AG04450 (cell line): ENCODE measurements around the gene TNS2. TPM values are rescaled to one million over a fixed set of nuclear protein-coding genes. Genes with fewer than 3 reads are reported as not detected.
"Not testable (repeated sequence)": the region's sequence is repeated elsewhere in the genome, so short reads cannot be mapped to it uniquely, and the experiment has no call there.

ENCODE experiments used
- CTCF ChIA-PET: fragments of 300-600, 350-600 bp; formaldehyde crosslinking; extraction: SDS; loops from one replicate; lab custom pipeline; 2022; ENCODE audit warnings: antibody characterized with exemption, inconsistent platforms; lab: Charles Lee
- POLR2A ChIA-PET: fragments of 350-600 bp; formaldehyde crosslinking; extraction: SDS; loops from one replicate; lab custom pipeline; 2021; ENCODE audit warnings: antibody characterized with exemption, inconsistent platforms; lab: Yijun Ruan, JAX
- DNase-seq: peaks from one replicate; pipeline ENCODE4 v3.0.0-alpha.2; 2011; ENCODE audit warnings: low read depth, low spot score
- H3K27ac ChIP-seq: one replicate; pipeline ENCODE4 v1.5.1; 2012; ENCODE audit warnings: low read depth, low read length, control low read depth
- H3K27me3 ChIP-seq: one replicate; pipeline ENCODE4 v1.6.0; 2012; ENCODE audit warnings: low read length; ENCODE audit not compliant: control insufficient read depth, insufficient read depth
- H3K4me3 ChIP-seq: 2 replicates; pipeline ENCODE4 v1.5.1; 2011; ENCODE audit warnings: mild to moderate bottlenecking, low read depth, low read length, control low read depth
- H3K9me3 ChIP-seq: 2 replicates; pipeline ENCODE4 v1.5.1; 2012; ENCODE audit warnings: low read length; ENCODE audit not compliant: control insufficient read depth, insufficient read depth
- polyA plus RNA-seq: library from polyadenylated mRNA; depleted of rRNA; stranded (reverse); fragments of >200 nt; gene quantifications from 2 replicates; pipeline ENCODE4 v1.2.3, GENCODE V29; 2011
- TF ChIP-seq, protein P1 (sequence below): IDR thresholded peaks from 2 replicates; pipeline ENCODE4 v1.5.1; 2011; ENCODE audit warnings: low read depth, low read length, control low read depth, inconsistent platforms

The TNS2 gene
- polyA plus RNA-seq, 1 experiment, result 23.1 TPM

GRCh38 chr12:53011889-53012288 is 38.0 kb upstream of the TNS2 start:
- TF ChIP-seq, protein P1, sequence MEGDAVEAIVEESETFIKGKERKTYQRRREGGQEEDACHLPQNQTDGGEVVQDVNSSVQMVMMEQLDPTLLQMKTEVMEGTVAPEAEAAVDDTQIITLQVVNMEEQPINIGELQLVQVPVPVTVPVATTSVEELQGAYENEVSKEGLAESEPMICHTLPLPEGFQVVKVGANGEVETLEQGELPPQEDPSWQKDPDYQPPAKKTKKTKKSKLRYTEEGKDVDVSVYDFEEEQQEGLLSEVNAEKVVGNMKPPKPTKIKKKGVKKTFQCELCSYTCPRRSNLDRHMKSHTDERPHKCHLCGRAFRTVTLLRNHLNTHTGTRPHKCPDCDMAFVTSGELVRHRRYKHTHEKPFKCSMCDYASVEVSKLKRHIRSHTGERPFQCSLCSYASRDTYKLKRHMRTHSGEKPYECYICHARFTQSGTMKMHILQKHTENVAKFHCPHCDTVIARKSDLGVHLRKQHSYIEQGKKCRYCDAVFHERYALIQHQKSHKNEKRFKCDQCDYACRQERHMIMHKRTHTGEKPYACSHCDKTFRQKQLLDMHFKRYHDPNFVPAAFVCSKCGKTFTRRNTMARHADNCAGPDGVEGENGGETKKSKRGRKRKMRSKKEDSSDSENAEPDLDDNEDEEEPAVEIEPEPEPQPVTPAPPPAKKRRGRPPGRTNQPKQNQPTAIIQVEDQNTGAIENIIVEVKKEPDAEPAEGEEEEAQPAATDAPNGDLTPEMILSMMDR, result no peak
- ChIA-PET CTCF (interaction anchor here (0.6 kb wide), 1 partner anchor 64 kb away, joined by 3 read pairs; no protein-coding TSS in a partner anchor), POLR2A (no interaction called here)
- Histone ChIP-seq H3K27me3 (no peaks in the 10 kb centered on the region), H3K4me3 (no peak overlapping the region), H3K27ac (no peak overlapping the region), H3K9me3 (no peaks in the 10 kb centered on the region)
- DNase-seq, result no peak

DNA sequence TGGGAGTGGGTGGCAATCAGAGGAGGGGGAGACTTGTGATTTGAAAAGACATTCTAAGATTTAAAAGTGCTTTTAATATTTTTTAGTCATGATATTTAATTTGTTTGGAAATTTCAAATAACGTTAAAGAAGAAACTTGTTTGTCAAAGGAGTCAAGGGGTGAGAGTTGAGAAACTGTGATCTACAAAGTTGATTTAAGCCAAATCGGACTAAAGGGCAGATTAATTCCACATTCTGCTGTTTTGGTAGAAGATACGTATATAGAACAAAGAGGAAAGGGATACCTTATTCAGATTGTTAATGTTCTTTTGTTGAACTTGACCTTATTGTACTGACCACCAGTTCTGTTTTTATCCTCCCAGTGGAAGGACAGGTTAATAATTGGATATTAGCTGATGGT is 36.9 kb upstream of the TNS2 start:
- no peak overlapping the region for H3K27ac ChIP-seq
- H3K9me3 ChIP-seq, result no peaks in the 10 kb centered on the region
- CTCF ChIA-PET, result no interaction called here
- TF ChIP-seq, protein P1, result no peak
- no peaks in the 10 kb centered on the region for H3K27me3 ChIP-seq
- no peak for DNase-seq
- POLR2A ChIA-PET, result interaction anchor here (1.0 kb wide), 1 partner anchor 34 kb away, joined by 3 read pairs; no protein-coding TSS in a partner anchor
- no peak overlapping the region for H3K4me3 ChIP-seq

GRCh38 chr12:53014709-53015108 is 35.2 kb upstream of the TNS2 start:
- DNase-seq, result no peak
- Histone ChIP-seq H3K4me3 (no peak overlapping the region), H3K9me3 (no peaks in the 10 kb centered on the region), H3K27ac (no peak overlapping the region), H3K27me3 (no peaks in the 10 kb centered on the region)
- ChIA-PET CTCF (interaction anchor here (0.6 kb wide), 1 partner anchor 897 kb away, joined by 3 read pairs; no protein-coding TSS in a partner anchor), POLR2A (interaction anchor here (0.7 kb wide), 1 partner anchor 7 kb away, joined by 3 read pairs; no protein-coding TSS in a partner anchor)
- TF ChIP-seq, protein P1, result no peak

DNA sequence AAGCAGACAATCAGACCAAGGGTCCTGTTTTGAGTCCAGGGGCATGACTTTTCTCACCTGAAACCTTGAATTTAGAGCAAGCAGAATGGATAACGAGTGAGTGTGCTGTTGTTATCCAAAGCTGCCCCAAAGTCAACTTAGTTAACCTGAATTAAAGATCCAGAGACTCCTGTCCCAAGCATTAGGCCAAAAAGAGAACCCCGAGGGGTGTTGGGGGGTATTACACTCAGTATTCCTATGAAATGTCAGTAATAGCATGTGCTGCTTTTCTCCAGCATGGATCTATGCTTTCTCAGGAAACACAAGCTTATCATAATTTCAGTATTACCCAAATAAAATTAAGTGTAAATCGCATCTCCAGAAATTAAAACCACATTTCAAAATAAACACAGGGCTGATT is 24.6 kb upstream of the TNS2 start:
- ChIA-PET POLR2A (no interaction called here), CTCF (interaction anchor here (0.5 to 1.1 kb wide), 4 partner anchors 10 to 140 kb away, joined by 3 to 14 read pairs (median 5); no protein-coding TSS in a partner anchor)
- Histone ChIP-seq H3K27me3 (no peaks in the 10 kb centered on the region), H3K27ac (no peak overlapping the region), H3K9me3 (no peaks in the 10 kb centered on the region), H3K4me3 (no peak overlapping the region)
- no peak for DNase-seq
- TF ChIP-seq, protein P1, result no peak

DNA sequence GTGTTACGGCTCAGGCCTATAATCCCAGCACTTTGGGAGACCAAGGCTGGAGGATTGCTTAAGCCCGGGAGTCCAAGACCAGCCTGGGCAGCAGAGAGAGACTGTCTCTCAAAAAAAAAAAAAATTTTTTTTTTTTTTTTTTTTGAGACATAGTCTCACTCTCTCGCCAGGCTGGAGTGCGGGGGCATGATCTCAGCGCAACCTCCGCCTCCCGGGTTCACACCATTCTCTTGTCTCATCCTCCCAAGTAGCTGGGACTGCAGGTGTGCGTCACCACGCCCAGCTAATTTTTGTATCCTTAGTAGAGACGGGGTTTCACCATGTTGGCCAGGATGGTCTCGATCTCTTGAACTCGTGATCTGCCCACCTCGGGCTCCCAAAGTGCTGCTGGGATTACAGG is 22.9 kb upstream of the TNS2 start:
- POLR2A ChIA-PET, H3K27ac ChIP-seq, H3K4me3 ChIP-seq, H3K9me3 ChIP-seq, H3K27me3 ChIP-seq, DNase-seq: not testable (repeated sequence)
- CTCF ChIA-PET, result interaction anchor here (0.6 to 1.7 kb wide), 3 partner anchors 10 to 170 kb away, joined by 3 to 9 read pairs (median 3); no protein-coding TSS in a partner anchor
